ENCODE measurements around the gene RIC3.

Gene RIC3

GRCh38 chr11:8086001-8086479 lies 82.8 kb downstream of the RIC3 start:
- no peak for DNase-seq

GRCh38 chr11:8085011-8085645 lies 83.7 kb downstream of the RIC3 start:
- no peak for DNase-seq

GRCh38 chr11:8084352-8084751 lies 84.5 kb downstream of the RIC3 start:
- DNase-seq: no peak

- no peak for DNase-seq
Observed at GRCh38 chr11:8083871-8084281, 84.9 kb downstream of the RIC3 start.

- no peak for DNase-seq
Observed at GRCh38 chr11:8083088-8083395, 85.8 kb downstream of the RIC3 start.

- DNase-seq: no peak
Observed at GRCh38 chr11:8082391-8083087, 86.3 kb downstream of the RIC3 start.

- DNase-seq: no peak
Observed at GRCh38 chr11:8081591-8082250, 87.1 kb downstream of the RIC3 start.

GRCh38 chr11:8080674-8081590 lies 87.9 kb downstream of the RIC3 start, which contains the start of gene TUB:
Gene TUB (plus strand): TSS chr11:8081211. CDS start chr11:8081511, 300 bp downstream.
- DNase-seq: no peak

- DNase-seq: no peak
Observed at GRCh38 chr11:8080069-8080670, 88.7 kb downstream of the RIC3 start.

GRCh38 chr11:8079111-8079675 lies 89.6 kb downstream of the RIC3 start:
- no peak for DNase-seq

GRCh38 chr11:8075119-8075726 lies 93.6 kb downstream of the RIC3 start:
- no peak for DNase-seq

GRCh38 chr11:8071616-8072581 lies 96.9 kb downstream of the RIC3 start:
- DNase-seq: no peak

GRCh38 chr11:8070417-8071115 lies 98.3 kb downstream of the RIC3 start:
- no peak for DNase-seq

- DNase-seq: no peak
Observed at GRCh38 chr11:8069771-8070170, 99.1 kb downstream of the RIC3 start.

- no peak for DNase-seq
Observed at GRCh38 chr11:8068605-8069221, 100.1 kb downstream of the RIC3 start.

- no peak for DNase-seq
Observed at GRCh38 chr11:8067929-8068575, 100.8 kb downstream of the RIC3 start.

- no peak for DNase-seq
Observed at GRCh38 chr11:8067567-8067928, 101.3 kb downstream of the RIC3 start.

- no peak for DNase-seq
Observed at GRCh38 chr11:8066911-8067455, 101.8 kb downstream of the RIC3 start.
